ENCODE data around the gene MKNK1.

Gene MKNK1

GRCh38 chr1:46523496-46524353 is 80.3 kb downstream of the MKNK1 start:
- H3K4me3 ChIP-seq (replicated peaks; ENCODE audit: low read depth, low read length): no peak overlapping the region
- no peak for DNase-seq (ENCODE audit: extremely low read depth, low read depth)
- TF ChIP-seq CTCF (IDR thresholded peaks at IDR 0.05; ENCODE audit: low read depth, low read length, missing control alignments): no peak

GRCh38 chr1:46522969-46523320 is 81.1 kb downstream of the MKNK1 start:
- no peak overlapping the region for H3K4me3 ChIP-seq (replicated peaks; ENCODE audit: low read depth, low read length)
- DNase-seq (ENCODE audit: extremely low read depth, low read depth): no peak
- no peak for TF ChIP-seq CTCF (IDR thresholded peaks at IDR 0.05; ENCODE audit: low read depth, low read length, missing control alignments)

GRCh38 chr1:46522184-46522968 is 81.7 kb downstream of the MKNK1 start:
- DNase-seq (ENCODE audit: extremely low read depth, low read depth): no peak
- no peak overlapping the region for H3K4me3 ChIP-seq (replicated peaks; ENCODE audit: low read depth, low read length)
- TF ChIP-seq CTCF (IDR thresholded peaks at IDR 0.05; ENCODE audit: low read depth, low read length, missing control alignments): no peak

GRCh38 chr1:46521414-46521813 is 82.7 kb downstream of the MKNK1 start:
- no peak overlapping the region for H3K4me3 ChIP-seq (replicated peaks; ENCODE audit: low read depth, low read length)
- no peak for TF ChIP-seq CTCF (IDR thresholded peaks at IDR 0.05; ENCODE audit: low read depth, low read length, missing control alignments)
- no peak for DNase-seq (ENCODE audit: extremely low read depth, low read depth)

GRCh38 chr1:46520063-46520911 is 83.8 kb downstream of the MKNK1 start:
- no peak overlapping the region for H3K4me3 ChIP-seq (replicated peaks; ENCODE audit: low read depth, low read length)
- DNase-seq (ENCODE audit: extremely low read depth, low read depth): no peak
- TF ChIP-seq CTCF (IDR thresholded peaks at IDR 0.05; ENCODE audit: low read depth, low read length, missing control alignments): no peak

GRCh38 chr1:46519209-46519608 is 84.9 kb downstream of the MKNK1 start:
- TF ChIP-seq CTCF (IDR thresholded peaks at IDR 0.05; ENCODE audit: low read depth, low read length, missing control alignments): no peak
- H3K4me3 ChIP-seq (replicated peaks; ENCODE audit: low read depth, low read length): no peak overlapping the region
- no peak for DNase-seq (ENCODE audit: extremely low read depth, low read depth)

Data from HFF-Myc (cell line).